ENCODE measurements around the gene DDA1. TPM values are rescaled to one million over a fixed set of nuclear protein-coding genes. Genes with fewer than 3 reads are reported as not detected.
A peak's percentile ranks its signal among the peaks of the same experiment; 100 is the strongest.

Gene DDA1
- total RNA-seq, 1 experiment from 2014 or later, result 87.9 TPM

DNA sequence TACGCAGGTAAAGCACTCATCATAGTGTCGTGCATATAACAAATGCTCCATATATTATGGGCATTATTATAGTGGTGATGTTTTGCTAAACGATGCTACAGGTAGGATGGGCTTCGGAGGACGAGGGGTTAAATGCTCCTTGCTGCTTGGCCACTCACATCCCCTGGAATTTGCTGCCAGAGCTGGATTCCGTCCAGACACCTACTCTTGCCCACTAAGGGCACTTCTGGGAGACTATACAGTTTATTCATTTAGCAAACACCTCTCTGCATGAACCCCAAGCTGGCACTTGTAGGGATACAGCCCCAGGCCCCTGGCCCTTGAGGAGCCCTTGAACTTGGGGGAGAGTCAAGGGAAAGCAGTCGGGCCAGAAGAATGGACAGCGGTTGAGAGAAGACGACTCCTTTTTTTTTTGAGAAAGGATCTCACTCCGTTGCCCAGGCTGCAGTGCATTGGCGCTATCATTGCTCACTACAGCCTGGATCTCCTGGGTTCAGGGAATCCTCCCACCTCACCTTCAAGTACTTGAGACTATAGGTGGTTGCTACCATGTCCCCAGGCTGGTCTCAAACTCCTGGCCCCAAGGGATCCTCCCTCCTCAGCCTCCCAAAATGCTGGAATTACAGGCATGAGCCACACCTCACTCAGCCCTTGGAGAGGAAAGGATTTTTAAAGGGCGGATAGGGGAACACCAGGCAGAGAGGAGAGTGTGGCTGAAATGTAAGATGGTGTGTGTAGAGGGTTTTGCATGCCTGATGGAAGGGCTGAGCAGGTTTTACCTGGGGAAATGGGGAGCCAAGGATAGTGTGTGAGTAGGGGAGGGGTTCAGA is 4.8 kb upstream of the DDA1 start:
- H4K20me1 ChIP-seq (ENCODE audit: low read length), result no peaks in the 10 kb centered on the region
- intact Hi-C loops (cut with micrococcal nuclease), result loop anchor here (1.0 kb wide), 2 partner anchors 8 to 30 kb away; partner anchors contain the start of gene ANO8
- H3K9ac ChIP-seq (ENCODE audit: low read length), result no peak overlapping the region
- no peaks in the 10 kb centered on the region for H3K9me3 ChIP-seq (ENCODE audit: low read length)
- ATAC-seq (no peak), DNase-seq (no peak)
- BruUV-seq (replicated peaks), result no TSS peak
- H2AFZ ChIP-seq (ENCODE audit: low read length), result no peak overlapping the region; the same call in 1 of the 2 replicates
- no peaks in the 10 kb centered on the region for H3K36me3 ChIP-seq (ENCODE audit: low read depth, low read length)
- POLR2A ChIA-PET (ENCODE audit: unreplicated experiment), result interaction anchor here (0.5 kb wide), 1 partner anchor 490 kb away, joined by 4 read pairs; the partner anchor contains the start of gene B3GNT3
- peaks cover 22% of the 10 kb centered on the region for H3K4me1 ChIP-seq (ENCODE audit: insufficient read depth, low read length)
- no peak for TF ChIP-seq EZH2phosphoT487 (IDR thresholded peaks at IDR 0.05; ENCODE audit: borderline replicate concordance, low read length)
- CTCF ChIA-PET, result interaction anchor here (0.6 to 1.2 kb wide), 8 partner anchors 8 to 742 kb away, joined by 3 to 8 read pairs (median 4); partner anchors contain the start of gene BABAM1
- H3F3A ChIP-seq (ENCODE audit: low read length, unreplicated experiment), result no peaks in the 10 kb centered on the region
- H3K4me2 ChIP-seq (ENCODE audit: low read length), result peak overlapping the region; percentile 73
- no peaks in the 10 kb centered on the region for H3K27me3 ChIP-seq (ENCODE audit: low read length)
- no peak overlapping the region; the same call in 1 of the 2 replicates for H3K4me3 ChIP-seq (ENCODE audit: low read length)
- H3K27ac ChIP-seq (ENCODE audit: low read length), result peak overlapping the region; percentile 42
- H3K9me2 ChIP-seq (replicated peaks; ENCODE audit: low read length), result no peaks in the 10 kb centered on the region
- peaks cover 40% of the 10 kb centered on the region for H3K79me2 ChIP-seq (ENCODE audit: low read length)

DNA sequence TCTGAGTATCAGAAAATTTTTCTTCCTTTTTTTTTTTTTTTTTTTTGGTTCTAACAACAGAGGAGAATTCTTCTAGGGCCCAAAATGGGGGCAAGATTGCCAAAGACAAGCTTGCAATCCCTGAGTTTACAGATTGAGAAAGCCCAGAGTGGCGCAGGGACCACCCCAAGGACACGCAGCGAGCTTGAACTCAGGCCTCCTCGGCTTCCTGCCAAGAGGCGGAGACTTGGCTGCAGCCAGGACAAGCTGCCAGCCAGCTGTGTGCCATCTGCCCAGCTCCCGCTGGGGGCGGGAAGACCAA is 4.2 kb upstream of the DDA1 start:
- Histone ChIP-seq H2AFZ (ENCODE audit: low read length) (no peak overlapping the region; the same call in 1 of the 2 replicates), H3K79me2 (ENCODE audit: low read length) (peaks cover 46% of the 10 kb centered on the region), H3K9me2 (replicated peaks; ENCODE audit: low read length) (no peaks in the 10 kb centered on the region), H3K9me3 (ENCODE audit: low read length) (no peaks in the 10 kb centered on the region), H4K20me1 (ENCODE audit: low read length) (no peaks in the 10 kb centered on the region), H3K4me3 (ENCODE audit: low read length) (no peak overlapping the region; the same call in 1 of the 2 replicates), H3K4me2 (ENCODE audit: low read length) (peak overlapping the region; percentile 73), H3K27ac (ENCODE audit: low read length) (peak overlapping the region; percentile 42), H3K27me3 (ENCODE audit: low read length) (no peaks in the 10 kb centered on the region), H3F3A (ENCODE audit: low read length, unreplicated experiment) (no peaks in the 10 kb centered on the region), H3K36me3 (ENCODE audit: low read depth, low read length) (no peaks in the 10 kb centered on the region), H3K4me1 (ENCODE audit: insufficient read depth, low read length) (peaks cover 24% of the 10 kb centered on the region), H3K9ac (ENCODE audit: low read length) (no peak overlapping the region)
- ATAC-seq (no peak), DNase-seq (no peak)
- no peak for TF ChIP-seq EZH2phosphoT487 (IDR thresholded peaks at IDR 0.05; ENCODE audit: borderline replicate concordance, low read length)
- intact Hi-C loops (cut with micrococcal nuclease), result loop anchor here (1.0 kb wide), 2 partner anchors 9 to 29 kb away; partner anchors contain the start of gene ANO8
- no TSS peak for BruUV-seq (replicated peaks)
- ChIA-PET POLR2A (ENCODE audit: unreplicated experiment) (interaction anchor here (0.5 kb wide), 2 partner anchors 22 to 490 kb away, joined by 4 read pairs; partner anchors contain the start of gene B3GNT3), CTCF (interaction anchor here (0.6 to 1.2 kb wide), 8 partner anchors 8 to 741 kb away, joined by 3 to 8 read pairs (median 4); partner anchors contain the start of gene BABAM1)

DNA sequence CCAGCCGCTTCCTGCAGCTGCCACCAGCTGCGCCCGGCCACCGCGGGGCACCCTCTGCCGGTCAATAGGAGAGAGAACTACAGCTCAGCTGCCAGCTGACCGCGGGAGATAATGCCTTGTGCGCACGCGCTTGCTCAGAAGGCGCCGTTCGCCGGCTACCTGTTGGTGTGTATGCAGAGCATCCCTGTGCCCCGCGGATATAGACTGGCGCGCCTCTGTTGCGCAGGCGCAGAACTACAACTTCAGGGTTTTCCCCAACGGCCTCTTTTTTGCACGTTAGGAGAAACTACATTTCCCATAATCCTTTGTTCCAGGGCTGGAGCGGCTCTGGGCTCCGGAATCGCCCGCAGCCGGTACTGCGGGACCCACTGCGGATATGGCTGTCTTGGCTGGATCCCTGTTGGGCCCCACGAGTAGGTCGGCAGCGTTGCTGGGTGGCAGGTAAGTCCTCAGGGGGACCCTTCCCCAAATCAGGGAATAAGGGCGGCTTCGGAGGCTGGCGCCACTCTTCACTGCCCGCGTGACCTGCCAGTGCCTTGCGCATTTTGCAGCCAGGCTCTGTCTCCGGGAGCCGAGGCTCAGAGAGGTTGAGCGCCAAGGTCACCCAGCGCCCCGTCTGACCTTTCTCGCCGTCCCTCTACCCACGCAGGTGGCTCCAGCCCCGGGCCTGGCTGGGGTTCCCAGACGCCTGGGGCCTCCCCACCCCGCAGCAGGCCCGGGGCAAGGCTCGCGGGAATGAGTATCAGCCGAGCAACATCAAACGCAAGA is 3.7 kb upstream of the DDA1 start, which contains the start of gene MRPL34:
Gene MRPL34 (plus strand): TSS at position 356 of the 768 bp plus-strand sequence. CDS start 21 bp downstream, at position 377.
- H3K9me3 ChIP-seq (ENCODE audit: low read length), result no peaks in the 10 kb centered on the region
- no peaks in the 10 kb centered on the region for H3K36me3 ChIP-seq (ENCODE audit: low read depth, low read length)
- H3F3A ChIP-seq (ENCODE audit: low read length, unreplicated experiment), result no peaks in the 10 kb centered on the region
- TSS peak; percentile 16 for BruUV-seq (replicated peaks)
- ATAC-seq (peak; percentile 63), DNase-seq (peak; percentile 99)
- H3K27ac ChIP-seq (ENCODE audit: low read length), result peak within 1 kb of the TSS; percentile 74
- no peaks in the 10 kb centered on the region for H3K9me2 ChIP-seq (replicated peaks; ENCODE audit: low read length)
- TF ChIP-seq, protein P1, sequence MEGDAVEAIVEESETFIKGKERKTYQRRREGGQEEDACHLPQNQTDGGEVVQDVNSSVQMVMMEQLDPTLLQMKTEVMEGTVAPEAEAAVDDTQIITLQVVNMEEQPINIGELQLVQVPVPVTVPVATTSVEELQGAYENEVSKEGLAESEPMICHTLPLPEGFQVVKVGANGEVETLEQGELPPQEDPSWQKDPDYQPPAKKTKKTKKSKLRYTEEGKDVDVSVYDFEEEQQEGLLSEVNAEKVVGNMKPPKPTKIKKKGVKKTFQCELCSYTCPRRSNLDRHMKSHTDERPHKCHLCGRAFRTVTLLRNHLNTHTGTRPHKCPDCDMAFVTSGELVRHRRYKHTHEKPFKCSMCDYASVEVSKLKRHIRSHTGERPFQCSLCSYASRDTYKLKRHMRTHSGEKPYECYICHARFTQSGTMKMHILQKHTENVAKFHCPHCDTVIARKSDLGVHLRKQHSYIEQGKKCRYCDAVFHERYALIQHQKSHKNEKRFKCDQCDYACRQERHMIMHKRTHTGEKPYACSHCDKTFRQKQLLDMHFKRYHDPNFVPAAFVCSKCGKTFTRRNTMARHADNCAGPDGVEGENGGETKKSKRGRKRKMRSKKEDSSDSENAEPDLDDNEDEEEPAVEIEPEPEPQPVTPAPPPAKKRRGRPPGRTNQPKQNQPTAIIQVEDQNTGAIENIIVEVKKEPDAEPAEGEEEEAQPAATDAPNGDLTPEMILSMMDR (conservative IDR thresholded peaks at IDR 0.05; ENCODE audit: low read depth, low read length), result peak; percentile 85
- TF ChIP-seq EZH2phosphoT487 (IDR thresholded peaks at IDR 0.05; ENCODE audit: borderline replicate concordance, low read length), result no peak
- peak within 1 kb of the TSS; percentile 90 for H3K9ac ChIP-seq (ENCODE audit: low read length)
- peaks cover 29% of the 10 kb centered on the region for H3K4me1 ChIP-seq (ENCODE audit: insufficient read depth, low read length)
- H3K27me3 ChIP-seq (ENCODE audit: low read length), result no peaks in the 10 kb centered on the region
- CTCF ChIA-PET, result interaction anchor here (0.6 to 1.2 kb wide), 8 partner anchors 9 to 741 kb away, joined by 3 to 8 read pairs (median 4); partner anchors contain the start of gene BABAM1
- intact Hi-C loops (cut with micrococcal nuclease), result loop anchor here (1.0 kb wide), 2 partner anchors 9 to 29 kb away; partner anchors contain the start of gene ANO8
- H3K4me2 ChIP-seq (ENCODE audit: low read length), result peak within 1 kb of the TSS; percentile 95
- no peaks in the 10 kb centered on the region for H4K20me1 ChIP-seq (ENCODE audit: low read length)
- POLR2A ChIA-PET (ENCODE audit: unreplicated experiment), result interaction anchor here (0.5 kb wide), 1 partner anchor 22 kb away, joined by 4 read pairs; no protein-coding TSS in a partner anchor
- peaks cover 51% of the 10 kb centered on the region for H3K79me2 ChIP-seq (ENCODE audit: low read length)
- H2AFZ ChIP-seq (ENCODE audit: low read length), result peak within 1 kb of the TSS; percentile 92
- peak within 1 kb of the TSS; percentile 89 for H3K4me3 ChIP-seq (ENCODE audit: low read length)
